HG02884 (cell line): ENCODE data around the gene IRX4.

Source experiments
- ATAC-seq: cut with Tn5 transposase; IDR thresholded peaks from one replicate; pipeline ENCODE4 v1.9.1; 2021; ENCODE audit warnings: mild to moderate bottlenecking, moderate library complexity; ENCODE audit not compliant: unreplicated experiment

The IRX4 gene

DNA sequence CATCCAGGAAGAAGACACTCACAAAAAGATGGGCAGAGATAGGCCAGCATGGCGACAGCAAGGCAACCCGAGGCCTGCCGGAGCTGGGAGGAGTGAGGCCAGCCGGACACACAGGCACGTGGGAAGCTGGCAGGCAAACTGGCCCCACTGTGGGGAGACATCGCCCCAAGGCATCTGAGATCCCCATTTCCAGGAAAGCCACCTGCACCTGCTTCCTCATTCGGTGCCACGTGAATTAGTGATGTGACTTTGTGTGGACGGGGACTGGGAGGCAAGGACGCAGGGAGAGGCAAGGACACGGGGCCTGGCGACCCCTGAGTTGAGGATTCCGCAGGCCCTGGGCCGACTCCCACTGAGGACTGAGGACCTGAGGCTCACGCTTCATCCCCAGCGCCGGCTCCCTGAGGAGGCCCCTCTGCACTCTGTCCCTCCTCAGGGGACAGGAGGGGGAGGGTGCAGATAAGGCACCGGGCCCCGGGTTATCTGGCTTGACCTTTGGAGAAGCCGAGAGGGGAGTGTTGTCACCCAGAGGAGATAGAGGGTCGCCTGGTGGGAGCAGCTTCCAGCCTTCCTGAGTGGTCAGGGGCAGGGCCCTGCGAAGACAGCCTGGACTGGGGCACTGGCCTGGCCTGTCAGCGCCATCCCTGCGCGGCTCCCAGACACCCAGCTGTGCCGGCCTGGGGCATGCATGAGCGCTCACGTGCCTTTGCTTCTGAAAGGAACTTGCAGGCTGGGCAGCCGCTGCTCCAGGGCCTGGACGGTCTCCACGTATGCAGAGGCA is 41.8 kb downstream of the IRX4 start:
- no peak for ATAC-seq

DNA sequence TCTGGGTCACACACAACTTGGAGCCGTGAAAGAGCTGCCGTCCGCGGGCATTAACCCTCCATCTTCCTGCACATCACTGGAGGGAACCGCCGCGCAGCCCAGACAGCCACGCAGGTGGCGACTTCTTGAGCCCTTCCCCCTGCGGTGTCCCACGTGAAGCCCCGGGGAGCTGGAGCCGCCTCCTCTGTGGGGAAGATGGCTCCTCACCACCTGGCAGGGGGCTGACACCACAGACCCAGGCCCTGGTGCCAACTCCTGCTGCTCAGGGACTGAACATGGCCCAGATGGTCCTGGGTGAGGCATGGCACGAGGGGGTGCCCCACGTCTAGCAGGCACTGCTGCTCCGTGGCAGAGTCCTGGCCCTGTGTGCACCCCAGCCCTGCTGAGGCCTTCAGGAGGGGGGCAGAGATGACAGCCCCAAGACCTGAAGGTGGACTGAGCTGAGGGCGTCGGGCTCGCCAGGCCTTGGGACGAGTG is 42.6 kb downstream of the IRX4 start:
- no peak for ATAC-seq

DNA sequence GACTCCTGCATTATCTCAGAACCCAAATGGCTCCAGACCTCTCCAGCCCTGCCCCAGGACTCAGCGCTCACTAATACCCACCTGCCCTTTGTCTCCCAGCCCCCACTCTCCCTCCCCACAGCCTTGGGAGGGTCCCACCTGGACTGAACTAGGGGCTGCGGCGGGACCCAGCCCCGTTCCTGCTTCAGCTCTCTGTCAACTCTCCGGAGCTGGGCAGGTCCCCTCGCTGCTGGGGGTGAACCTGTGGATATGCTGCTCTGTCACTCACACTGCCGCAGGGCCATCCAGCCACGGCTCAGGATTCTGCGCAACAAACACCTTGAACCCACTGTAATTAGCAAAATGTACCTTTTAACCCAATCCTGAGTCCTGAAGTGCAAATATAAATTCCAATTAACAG is 44.7 kb downstream of the IRX4 start:
- ATAC-seq = no peak

DNA sequence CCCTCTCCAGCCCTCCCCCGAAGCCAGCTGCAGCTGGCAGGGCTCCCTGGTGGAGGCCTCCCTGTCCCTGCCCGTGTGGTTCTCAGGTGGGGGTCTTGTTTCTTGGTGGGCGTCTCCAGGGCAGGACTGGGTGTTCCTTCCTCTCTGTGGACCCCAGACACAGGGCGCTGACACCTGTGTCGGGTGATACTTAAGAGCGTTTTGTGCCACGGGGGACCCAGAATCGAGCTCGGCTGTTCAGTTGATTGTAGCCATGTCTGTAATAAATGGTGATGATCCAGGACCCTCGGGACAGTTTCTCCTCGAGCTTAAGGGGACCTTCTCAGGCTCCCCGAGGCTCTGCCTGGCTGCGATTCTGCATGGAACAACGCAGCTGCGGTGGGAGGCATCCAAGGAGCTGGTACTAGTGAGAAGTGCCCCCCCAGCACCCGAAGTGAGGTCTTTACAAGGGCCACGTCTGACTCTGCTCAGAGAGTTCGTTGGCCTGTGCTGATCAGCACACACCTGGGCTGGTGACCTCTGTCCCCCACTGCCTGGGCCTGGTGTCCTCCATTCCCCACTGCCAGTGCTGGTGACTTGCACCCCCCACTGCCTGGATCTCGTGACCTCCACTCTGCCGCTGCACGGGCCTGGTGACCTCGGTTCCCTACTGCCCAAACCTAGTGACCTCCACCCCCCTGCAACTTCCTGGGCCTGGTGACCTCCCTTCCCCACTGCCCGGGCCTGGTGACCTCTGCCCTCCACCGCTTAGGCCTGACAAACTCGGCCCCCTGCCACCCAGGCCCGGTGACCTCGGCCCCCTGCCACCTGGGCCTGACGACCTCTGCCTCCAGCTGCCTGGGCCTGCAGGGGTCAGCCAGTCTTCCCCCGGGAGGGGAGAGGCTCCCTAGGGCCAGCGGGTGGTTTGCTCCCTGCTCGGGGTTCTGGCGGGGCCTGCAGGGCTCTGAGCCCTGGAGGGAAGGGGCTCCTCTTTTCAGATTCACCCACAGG is 45.5 kb downstream of the IRX4 start:
- no peak for ATAC-seq

DNA sequence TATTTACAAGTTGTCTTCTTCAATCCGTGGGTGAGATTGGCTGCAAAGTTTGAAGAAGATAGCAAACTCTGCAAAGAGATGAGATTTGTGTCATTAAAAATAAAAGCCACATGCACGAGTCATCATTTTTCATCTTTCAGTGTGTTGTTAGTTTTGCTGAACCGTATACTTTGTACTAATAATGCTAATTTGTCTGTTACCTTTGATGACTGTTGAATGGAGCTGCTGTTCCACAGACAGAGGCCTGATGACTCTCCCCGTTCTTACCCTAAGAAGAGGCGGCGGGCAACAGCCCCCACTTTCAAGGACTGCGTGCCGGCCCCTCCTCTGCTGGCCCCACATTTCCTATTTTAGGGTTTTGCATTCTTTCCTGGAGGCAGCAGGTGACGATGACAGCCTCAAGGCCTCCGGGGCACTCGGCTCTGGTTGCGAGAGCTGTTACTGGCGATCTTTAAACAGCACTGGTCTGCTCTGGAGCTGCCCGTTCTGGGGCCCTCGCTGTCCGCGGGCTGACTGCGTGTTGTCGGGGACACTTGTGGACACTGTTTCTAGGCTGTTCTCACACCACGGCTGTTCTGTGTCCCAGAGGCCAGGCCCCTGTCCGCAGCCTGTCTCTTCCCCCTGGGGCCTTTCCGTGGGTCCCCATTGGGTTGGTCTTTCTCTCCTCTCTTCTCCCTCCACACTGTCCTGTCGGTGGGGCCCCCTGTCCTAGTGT is 46.4 kb downstream of the IRX4 start:
- no peak for ATAC-seq

DNA sequence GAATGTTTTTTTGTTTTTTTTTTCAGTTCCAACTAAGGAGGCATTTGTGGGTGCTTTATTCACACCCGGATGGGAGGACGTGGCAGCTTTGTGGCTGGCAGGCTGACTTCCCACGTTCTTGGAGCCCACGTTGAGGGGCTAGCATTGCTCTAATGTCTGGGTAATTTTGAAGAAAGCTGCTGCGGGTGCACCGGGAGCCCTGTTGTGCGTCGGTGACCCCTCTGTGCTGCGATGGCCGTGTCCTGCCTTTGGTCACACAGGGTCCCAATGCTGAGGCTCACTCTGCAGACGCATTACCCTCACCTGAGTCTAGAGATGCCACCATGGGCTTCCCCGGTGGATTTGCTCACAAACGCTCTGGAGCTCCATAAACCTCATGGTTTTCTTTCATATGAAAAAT is 47.3 kb downstream of the IRX4 start:
- no peak for ATAC-seq

DNA sequence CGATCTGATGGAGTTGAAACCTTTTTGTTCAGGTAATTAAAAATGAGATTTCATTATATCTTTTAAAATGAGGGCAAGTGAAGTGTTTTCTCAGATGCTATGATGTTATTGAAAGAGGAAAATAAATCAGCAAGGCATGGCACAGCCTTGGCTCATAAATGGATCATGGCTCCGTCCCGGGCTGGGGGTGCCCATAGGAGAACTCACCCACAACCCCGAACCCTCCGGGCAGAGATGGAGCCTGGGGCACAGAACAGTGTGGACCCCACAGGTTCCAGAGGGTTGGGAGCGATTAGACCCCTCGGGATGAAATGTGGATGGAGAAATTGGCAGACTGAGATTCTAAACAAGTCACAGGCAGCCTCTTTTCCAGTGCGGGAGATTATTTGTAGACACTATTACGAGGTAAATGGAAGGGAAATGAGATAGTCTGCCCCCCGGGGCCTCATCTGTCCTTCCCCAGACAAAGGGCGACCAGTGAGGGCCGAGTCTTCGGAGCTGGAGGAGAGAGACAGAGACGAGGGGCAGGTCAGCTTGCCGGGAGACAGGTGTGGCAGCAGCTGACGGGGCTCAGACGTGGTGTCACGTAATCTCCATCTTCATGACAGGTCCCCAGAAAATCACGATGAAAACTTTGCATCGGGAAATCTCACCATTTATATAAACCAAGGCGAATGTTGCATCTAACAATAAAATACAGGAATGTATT is 47.9 kb downstream of the IRX4 start:
- no peak for ATAC-seq

DNA sequence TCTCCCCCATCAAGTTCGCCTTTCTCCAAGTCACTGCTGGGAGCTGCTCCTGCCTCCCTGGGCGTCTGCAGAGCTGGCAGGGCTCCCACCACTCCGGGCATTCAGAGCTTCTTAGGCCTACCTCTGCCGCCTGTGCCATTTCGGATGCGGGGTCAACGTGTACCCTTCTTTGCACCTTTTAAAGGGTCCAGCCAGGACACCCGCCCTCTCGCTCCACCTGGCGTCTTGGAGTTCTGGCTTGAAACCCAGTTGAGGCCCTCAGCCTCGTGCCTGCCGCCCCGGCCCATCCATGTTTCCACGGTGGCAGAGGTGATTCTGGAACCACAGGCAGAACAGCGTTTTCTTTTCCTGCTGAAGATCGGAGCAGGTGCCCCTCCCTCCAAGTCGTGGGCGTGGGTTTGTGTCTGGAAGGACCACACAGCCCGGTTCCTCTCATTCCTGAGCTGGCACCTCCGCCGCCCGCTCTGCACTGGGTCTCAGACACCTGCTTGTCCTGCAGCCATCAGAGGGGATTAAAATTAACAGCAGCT is 48.6 kb downstream of the IRX4 start:
- ATAC-seq = no peak

DNA sequence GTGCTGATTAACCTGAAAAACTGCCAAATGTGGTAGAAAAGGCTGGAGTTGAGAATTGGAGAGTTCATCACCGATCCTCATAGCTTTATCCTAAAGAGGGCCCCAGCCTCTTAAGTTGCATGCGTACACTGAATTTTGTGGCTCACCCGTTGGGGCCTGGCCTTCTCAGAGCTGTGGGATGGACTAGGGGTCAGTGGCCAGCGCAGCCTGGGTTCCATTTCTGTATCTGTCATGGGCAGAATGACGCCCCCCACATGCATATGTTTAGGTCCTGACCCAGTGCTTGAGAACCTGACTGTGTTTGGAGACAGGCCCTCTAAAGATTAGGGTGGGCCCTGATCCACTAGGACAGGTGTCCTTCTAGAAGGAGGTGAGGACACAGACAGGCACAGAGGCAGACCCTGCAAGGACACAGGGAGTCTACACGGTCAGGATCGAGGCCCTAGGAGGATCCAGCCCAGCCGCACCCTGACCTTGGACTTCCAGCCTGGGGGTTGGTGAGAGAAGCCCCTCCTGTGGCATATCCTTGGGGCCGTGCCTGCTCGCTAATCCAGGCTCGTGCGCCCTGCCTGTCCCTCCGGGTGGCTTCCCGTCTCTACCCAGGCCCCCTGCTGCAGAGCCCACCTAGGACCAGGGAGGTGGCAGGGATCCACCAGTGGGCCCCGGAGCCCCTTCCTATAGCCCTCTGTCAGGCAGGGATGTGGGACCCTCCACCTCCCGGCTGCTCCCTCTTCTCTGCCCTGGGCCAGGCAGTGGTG is 49.3 kb downstream of the IRX4 start:
- ATAC-seq = no peak

DNA sequence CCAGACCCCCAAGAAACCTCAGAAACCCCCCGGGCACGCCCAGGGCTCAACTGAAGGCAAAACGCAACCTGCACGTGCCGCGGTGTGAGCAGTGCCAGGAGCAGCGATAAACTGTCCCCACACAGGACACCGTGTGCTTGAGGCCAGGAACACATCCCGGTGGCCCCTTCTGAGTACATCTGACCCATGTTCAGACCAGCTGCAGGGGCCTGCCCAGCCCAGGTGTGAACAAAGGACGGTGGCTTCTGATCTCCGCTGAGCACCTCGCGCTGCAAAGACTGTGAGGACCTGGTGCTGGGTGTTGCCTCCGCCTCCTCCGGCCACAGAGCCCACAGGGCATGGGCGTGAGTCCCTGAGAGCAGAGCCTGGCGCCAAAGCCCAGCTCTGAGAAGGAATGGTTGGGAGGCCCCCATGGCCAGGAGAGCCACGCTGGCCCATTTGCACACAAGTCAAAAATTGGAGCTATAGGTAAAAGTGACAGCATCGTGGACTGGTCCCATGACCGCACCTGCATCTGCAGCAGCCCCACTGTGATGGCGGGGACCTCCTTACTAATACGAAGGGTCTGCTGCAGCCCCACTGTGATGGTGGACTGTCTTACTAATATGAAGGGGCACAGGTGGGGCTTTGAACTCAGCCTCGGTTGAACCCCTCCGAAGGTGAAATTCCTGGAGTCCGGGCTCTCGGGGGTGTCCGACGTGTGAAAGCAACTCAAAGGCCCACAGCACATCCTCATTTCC is 50.0 kb downstream of the IRX4 start:
- no peak for ATAC-seq

DNA sequence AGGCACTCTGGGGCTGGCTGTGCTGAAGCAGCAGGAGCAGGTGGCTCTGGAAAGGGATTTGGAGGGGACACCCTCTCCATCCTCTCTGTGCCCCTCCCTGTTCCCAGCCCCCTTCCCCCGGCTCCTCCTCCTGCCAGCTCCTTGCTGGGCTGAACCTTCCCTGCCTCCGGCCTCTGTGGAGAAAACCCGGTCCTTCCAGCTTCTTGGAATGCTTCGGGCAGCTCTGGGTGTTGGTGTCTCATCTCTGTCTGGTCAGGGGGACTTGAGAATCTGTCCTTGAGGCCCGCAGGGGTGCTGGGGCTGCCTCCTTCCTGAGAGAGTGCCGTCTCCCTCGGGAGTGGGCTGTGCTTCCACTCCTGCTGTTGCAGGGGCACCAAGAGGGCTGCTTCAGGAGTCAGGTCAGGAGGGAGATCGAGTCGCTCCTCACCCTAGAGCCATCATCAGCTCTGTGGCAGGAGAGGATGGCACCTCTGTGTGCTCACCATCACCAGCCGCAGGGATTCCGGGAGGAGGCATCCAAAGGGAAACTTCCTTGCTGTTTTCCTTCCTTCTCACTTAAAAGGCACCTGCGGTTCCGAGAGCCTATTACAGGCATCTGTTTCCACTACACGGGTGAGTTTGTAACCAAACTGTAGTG is 50.9 kb downstream of the IRX4 start:
- no peak for ATAC-seq

DNA sequence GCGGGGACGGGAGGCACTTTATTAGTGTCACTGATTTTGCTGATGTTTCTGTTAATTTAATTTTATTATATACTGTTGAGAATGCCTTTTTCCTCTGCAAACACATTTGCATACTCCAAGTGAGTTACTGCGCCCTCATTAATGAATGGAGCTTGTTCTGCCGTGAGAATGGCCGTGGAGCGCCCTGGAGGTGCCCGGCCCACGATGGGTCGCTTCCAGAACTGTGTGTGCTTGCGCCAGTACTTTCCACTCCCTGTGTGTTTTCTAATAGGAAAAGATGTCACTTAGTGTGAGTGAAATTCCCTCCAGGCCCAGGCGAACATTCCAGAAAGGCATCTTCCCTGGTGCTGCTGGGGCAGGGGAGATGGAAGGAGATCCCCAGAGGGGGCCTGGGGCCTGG is 51.5 kb downstream of the IRX4 start:
- ATAC-seq = no peak

DNA sequence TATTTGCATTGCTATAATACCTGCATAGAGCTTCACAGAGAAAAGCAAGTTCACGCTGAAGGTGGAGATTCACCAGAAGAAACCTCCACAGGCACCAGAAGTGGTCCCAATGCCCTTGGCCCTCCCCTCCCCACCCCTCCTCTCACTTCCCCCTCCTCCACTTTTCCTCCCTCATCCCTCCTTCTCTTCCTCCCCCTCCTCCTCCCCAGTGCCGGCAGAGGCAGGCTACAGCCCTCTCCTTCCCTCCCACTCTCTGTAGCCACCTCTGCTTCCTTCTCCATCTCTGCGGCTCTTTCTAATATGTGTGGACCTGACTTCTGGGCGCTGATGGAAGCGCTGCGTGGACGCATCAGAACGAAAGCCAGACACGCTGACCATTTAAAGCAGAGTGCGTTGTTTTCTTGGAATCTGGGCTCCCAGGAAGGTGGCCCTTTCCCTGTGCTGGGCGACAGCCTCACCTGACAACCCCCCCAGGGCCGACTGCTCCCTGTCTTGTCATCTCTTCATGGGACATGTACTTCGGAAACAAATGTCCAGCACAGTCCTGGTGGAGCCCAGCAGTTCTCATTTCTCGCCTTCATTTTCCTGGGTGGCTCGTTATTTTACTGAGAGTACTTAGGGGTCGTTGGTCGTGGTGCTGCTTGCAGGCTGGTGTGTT is 52.0 kb downstream of the IRX4 start:
- ATAC-seq = no peak

DNA sequence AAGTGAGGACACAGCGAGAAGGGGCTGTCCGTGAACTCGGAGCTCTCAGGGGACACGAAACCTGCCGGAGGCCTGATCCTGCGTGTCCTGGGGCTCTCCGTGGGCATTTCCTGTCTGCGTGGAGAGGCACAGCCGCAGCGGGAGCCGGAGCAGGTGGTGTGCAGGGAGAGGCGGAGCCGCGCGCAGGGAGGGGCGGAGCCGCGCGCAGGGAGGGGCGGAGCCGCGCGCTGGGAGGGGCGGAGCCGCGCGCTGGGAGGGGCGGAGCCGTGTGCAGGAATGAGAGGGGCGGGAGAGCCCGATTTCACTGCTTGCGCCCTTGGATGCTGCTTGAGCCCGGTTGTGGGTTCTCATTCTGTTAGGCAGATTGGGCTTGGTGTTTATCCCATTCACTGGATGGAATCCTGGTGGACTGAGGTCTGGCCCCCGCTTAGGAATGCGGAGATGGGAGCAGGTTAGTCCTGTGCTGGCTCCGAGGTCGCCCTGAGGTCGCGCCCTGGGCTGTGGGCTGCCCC is 54.8 kb downstream of the IRX4 start:
- no peak for ATAC-seq
